ENCODE measurements around the gene MOV10L1.

MOV10L1 gene

DNA sequence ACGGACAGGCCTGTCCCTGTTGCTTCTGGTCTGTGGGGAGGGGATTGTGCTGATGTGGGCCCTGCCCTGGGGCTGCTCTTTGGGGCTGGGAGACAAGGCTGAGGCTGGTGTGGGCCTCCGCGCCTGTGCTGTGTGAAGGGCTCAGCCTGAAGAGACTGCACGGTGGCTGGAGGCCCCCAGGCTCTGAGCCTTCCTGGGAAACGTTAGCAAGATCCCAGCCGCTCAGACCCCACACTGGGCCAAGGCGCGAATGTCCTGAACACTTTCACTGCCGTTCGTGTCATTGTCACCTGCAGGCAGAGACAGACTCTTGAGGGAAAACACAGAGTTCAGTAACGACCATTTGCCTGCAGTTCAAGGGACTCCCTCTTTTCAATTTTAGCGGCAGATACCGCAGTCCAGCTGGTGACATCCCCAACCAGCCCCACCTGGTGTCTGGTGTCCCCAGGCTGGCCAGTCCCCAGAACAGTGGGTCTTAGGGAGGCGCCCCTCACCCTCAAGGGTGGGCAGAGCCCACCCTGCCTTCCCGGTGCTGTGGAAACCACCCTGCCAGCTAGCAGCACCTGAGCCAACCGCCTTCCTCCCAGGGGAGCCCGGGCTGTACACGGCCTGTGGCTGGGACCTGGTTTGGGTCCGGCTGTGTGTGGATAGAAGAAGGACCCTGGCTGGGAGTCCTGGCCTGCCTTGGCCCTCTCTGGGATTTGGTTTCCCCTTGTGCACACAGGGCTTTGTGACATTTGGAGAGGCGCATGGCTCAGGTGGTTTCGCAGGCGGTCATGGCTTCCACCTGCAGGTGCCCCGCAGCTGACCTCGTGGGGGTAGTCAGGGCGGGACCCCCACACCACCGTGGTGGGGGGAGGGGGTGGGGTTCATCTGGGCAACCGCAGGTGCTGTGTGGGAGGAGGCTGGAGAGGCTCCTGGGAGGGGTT is 86.4 kb downstream of the MOV10L1 start:
- DNase-seq (ENCODE audit: low read depth in 2 of 2): no peak

DNA sequence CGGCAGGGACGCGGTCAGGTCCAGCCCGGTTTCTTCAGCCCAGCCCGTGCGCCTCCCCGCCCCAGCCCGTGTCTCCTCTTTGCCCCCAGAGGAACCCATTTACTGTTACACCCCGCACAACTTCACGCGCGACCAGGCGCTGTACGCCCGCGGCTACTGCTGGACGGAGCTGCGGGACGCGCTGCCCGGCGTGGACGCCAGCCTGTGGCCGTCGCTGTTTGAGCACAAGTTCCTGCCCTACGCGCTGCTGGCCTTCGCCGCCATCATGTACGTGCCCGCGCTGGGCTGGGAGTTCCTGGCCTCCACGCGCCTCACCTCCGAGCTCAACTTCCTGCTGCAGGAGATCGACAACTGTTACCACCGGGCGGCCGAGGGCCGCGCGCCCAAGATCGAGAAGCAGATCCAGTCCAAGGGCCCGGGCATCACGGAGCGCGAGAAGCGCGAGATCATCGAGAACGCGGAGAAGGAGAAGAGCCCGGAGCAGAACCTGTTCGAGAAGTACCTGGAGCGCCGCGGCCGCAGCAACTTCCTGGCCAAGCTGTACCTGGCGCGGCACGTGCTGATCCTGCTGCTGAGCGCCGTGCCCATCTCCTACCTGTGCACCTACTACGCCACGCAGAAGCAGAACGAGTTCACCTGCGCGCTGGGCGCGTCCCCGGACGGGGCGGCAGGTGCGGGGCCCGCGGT is 87.2 kb downstream of the MOV10L1 start:
- DNase-seq (ENCODE audit: low read depth in 2 of 2): no peak

DNA sequence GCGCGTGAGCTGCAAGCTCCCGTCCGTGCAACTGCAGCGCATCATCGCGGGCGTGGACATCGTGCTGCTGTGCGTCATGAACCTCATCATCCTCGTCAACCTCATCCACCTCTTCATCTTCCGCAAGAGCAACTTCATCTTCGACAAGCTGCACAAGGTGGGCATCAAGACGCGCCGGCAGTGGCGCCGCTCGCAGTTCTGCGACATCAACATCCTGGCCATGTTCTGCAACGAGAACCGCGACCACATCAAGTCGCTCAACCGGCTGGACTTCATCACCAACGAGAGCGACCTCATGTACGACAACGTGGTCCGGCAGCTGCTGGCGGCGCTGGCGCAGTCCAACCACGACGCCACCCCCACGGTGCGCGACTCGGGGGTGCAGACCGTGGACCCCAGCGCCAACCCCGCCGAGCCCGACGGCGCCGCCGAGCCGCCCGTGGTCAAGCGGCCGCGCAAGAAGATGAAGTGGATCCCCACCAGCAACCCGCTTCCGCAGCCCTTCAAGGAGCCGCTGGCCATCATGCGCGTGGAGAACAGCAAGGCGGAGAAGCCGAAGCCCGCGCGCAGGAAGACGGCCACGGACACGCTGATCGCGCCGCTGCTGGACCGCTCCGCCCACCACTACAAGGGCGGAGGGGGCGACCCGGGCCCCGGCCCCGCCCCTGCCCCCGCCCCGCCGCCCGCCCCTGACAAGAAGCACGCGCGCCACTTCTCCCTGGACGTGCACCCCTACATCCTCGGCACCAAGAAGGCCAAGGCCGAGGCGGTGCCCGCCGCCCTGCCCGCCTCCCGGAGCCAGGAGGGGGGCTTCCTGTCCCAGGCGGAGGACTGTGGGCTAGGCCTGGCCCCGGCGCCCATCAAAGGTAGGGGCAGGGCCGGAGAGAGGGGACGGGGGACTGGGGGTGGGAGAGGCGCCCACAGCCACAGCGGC is 88.0 kb downstream of the MOV10L1 start:
- DNase-seq (ENCODE audit: low read depth in 2 of 2): no peak

DNA sequence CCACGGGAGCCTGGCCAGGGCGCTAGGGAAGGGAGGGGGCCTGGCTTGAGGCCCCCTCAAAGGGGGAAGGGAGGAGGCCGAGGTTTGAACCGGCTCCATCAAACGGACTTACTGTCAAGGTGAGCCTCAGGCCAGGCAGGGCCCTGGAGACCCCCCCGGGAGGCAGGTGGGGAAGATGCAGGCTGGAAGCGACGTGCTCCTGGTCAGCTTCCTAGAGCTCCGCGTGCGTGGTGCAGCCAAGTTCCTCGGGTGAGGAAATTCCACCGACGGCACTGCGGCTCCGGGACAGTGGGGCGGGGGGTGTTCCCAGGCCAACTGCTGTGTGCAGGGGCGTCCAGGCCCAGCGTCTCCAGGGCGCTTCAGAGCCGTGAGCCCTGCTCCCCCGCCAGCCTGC is 88.7 kb downstream of the MOV10L1 start:
- no peak for DNase-seq (ENCODE audit: low read depth in 2 of 2)

DNA sequence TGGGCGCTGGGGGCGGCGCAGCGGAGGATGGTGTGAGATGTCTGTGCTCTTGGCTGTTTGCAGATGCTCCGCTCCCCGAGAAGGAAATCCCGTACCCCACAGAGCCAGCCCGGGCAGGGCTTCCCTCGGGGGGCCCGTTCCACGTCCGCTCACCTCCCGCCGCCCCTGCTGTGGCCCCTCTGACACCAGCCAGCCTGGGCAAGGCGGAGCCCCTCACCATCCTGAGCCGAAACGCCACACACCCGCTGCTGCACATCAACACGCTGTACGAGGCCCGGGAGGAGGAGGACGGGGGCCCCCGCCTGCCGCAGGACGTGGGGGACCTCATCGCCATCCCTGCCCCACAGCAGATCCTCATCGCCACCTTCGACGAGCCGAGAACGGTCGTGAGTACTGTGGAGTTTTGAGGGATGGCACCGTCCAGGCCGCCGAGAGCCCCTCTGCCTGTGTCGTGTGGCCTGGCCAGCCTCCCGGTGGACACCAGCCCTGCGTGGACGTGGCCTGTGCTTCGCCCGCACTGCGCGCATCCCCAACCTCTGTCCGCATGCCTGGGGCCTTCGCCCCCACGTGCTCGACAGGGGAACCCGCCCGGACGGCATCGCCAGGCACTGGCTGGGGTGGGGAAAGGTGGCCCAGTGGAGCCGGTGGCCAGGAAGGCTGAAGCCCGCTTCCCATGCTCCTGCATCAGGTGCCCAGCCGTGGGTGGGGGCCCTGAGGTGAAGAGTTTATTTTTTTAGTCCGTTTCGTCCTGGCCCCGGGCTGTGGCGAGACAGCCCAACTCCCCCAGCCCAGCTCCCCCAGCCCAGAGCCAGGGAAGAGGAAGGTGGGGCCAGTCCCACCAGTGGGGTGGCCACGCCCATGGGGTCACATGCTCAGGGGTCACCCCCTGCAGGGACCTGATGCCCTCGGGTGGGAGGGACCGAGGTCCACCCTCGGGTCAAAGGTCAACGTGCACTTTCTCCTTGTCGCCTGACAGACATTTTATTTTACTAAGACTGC is 89.4 kb downstream of the MOV10L1 start:
- no peak for DNase-seq (ENCODE audit: low read depth in 2 of 2)

DNA sequence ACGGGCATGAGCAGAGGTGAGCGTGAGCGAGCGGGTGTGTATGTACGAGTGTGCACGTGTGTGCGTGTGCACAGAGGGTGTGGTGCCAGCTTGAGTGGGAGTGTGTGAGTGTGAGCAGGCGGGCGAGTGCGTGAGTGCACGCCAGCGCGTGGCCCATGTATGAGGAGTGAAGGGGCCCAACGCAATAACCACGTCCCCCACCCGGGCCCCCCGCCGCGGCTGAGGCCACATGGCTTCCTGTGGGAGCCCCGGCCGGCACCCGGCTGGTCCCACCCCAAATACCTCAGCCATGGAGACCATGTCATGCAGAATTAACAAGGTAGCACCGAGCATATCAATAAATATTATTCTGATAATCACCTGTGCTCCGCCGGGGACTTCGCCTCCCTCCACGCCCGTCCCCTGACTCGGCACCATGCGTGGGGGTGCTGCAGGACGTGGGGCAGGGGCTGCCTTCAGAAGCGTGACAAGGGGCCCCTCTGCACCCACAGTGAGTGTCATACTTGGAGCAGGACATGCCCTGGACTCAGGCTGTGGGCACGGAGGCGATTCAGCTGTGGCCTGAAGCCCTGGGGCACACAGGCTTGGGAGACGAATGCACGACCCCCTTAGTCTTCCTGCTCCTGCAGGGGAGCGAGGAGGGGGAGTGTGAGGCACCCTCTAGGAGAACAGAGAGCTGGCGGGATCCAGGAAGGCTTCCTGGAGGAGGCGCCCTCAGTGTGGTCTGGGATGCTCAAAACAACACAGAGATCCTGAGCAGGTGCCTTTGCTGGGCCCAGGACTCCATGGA is 90.3 kb downstream of the MOV10L1 start:
- no peak for DNase-seq (ENCODE audit: low read depth in 2 of 2)

DNA sequence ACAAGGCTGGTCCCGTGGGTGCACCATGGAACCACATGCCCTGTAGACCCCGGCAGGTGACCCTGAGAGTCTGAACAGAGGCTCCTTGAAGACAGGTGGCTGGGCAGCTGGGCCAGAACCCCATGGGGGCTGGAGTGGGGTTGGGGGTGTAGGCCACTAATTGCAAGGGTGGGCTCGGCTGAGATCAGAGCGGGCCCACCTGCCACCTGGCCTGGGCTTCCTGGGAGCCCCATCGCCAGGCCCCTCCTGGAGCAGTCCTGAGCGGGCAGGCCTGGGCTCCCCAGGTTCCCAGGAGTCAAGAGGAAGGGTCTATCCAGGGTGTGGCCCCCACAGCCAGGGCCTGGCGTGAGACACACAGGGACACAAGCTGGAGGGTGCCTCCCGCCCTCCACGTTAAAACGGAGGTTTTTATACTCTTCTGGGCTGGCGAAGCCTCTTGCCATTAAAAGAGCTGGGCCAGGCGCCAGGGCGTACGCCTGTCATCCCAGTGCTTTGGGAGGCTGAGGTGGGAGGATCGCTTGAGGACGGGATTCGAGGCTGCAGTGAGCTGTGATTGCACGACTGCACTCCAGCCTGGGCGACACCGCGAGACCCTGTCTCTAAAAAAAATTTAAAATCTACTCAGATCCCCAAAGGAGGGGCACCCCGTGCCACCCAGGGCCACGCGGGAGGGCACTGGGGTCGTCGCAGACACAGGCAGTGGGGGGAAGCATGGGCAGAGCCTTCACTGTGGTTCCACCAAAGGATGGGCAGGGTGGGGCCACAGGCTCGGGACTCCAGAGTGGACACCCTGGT is 91.1 kb downstream of the MOV10L1 start:
- no peak for DNase-seq (ENCODE audit: low read depth in 2 of 2)

DNA sequence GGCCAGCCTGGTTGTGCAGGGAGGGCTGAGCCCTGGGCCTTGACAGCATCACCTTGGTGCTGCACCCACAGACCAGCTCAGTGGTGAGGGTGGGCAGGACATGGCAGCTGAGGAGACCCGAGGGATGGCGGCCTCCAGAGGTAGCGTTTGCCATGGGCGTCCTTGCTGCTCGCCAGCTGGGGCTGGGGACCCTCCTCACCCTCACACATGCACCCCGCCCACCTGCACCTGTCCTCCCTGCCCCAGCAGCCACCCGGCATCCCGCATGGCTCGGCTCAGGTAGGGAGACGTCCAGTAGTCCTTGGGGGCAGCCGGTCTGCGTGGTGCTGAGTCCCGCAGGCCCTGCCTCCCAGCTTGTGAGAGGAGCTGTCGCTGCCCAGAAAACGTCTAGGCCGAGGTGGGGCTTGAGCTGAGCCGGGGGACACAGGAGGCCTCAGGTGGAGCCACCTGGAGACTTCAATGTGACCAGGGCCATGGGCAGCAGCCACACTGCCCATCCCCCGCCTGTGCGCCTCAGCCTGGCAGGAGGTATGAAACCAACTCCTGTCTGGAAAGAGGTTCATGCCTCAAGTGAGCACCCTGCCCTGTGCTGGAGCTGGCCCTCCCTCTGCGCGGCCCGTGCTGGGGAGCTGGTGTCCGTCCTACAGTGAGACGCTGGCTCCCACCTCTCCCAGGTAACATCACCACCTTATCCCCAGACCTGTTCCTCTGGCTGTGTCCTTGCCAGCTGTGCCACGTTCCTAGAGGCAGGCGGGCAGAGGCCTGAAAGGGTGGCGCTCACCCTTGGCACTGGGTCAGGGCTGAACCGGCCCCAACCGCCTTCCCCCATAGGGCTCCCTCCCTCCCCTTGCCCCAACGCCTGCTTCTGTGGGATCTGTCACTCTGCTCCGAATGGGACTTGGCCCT is 92.6 kb downstream of the MOV10L1 start:
- DNase-seq (ENCODE audit: low read depth in 2 of 2): no peak

DNA sequence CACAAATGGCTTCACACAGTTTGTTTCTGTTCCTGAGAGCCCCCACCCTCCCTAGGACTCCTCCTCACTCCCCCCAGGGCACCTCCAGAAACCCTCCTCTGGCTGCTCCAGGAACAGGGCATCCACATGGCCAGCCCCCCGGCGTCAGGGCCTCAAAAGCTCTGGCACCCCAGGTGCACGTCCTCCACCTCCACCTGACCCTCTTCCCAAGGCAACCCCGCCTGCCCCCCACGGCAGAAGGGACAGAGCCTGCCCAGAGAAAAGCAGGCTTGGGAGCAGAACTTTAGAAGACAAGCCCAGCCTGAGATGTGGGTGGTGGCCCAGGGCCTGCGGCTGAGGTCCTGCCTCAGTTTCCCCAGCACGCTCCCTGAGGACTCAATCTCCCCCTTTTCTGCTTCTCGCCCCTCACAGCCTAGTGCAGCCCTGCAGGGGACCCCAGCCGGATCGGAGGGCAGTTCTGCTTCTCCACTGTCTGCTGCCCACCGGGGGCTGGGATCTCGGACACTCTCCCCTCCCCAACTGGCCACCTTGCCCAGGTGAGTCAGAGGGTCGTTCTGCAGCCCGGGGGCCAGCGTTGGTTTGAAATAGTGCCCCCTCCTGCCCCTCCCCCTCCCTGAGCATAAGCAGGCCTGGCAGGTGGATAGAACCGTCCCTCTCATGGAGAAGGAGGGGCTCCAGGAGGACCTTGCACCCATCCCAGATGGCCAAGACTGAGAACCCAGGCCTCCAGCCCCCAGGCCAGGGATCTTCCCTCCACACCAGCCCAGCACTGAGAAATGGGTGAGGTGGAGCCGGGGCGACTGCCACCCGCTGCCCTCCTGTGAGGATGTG is 93.5 kb downstream of the MOV10L1 start:
- DNase-seq (ENCODE audit: low read depth in 2 of 2): no peak

DNA sequence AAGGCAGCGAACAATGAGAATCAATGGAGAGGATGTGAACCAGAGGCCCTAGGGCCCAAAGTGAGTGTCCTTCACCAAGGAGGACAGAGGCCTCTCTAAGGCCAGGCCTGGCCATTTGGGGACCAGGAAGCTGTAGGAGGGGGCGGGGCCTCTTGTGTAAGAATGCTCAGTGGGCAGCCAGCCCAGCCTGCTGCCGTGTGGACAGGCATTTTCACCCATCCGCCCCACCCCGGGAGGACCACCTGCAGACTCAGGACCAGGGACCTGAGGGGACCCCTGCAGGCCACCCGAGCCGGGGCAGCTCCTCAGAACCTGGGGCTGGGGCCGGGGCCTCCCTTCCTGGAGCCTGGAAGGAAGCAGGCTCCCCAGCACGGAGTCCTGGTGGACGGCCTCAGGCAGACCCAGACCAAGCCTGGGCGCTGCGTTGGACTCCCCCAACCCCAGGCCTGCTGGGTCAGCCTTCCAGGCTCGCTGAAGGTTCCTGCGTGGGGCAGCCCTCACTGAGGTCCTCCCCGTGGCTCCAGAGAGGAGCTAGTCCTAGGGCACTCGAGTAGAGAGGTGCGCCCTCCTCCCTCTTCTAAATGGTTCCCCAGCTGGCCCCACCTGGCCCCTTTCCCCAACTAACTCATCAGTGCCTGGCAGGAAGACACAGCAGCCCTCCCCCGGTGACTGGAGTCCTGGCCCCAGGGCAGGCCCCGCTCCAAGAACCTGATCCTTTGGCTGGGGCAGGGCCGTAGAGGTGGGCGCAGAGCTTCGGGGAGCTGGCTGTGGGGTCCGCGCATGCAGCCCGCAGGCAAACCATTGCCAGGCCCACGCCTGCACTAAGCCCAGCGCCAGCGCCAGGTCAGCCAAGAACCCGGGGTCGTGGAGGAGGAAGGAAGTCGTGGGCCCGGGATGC is 94.4 kb downstream of the MOV10L1 start:
- DNase-seq (ENCODE audit: low read depth in 2 of 2): no peak

DNA sequence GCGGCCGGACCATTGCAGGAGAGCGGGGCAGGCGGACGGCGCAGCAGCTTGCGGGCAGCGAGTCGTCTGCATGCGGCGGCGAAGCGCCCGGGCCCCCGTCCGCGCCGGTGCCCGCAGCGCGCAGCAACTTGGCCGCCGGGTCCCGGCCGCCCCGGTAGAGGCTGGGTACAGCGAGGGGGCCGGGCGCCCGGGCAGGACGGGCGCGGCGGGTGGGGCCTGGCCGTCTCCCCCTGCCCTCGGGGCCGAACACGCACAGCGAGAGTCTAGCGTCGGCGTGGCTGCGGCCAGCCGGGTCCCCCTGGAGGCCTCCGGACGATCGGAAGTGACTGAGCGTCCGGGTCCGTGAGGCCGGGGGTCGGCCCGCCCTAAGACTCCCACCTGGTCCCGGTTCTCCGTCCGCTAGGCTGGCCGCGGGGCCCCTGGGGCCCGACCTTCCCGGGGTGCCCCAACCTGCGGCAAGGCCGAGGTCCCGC is 95.1 kb downstream of the MOV10L1 start:
- no peak for DNase-seq (ENCODE audit: low read depth in 2 of 2)

DNA sequence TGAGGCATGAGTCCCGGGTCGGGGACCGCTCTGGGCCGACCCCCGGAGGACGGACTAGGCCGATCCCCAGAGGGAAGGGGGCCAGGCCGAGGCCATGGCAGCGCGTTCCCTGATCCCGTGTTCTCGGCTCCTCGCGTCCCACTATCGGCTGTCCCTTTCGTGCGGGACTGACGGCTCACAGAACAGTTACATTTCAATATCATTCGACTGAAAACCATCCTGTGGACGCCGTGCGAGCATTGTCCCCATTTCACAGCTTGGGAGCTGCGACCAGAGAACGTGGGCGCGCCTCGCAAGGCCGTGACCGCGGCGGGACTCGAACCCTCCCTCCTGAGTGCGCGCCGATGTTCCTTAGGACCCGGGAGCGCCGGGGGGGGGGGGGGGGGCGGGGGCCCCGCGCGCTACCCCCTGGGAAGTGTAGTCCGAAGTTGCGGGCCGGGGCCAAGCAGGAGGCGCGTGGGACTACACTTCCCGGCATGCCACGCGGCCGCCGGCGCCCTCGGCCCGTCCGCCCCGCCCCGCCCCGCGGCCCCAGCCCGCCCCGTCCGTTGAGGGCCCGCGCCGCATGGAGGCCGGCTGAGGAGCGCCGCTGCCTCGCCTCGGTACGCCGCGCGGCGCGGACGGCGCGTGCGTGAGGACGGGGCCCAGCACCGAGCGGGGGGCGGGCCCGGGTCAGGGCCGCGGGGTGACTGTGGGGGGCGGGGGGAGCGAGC is 95.7 kb downstream of the MOV10L1 start, which contains the start of gene TRABD:
Gene TRABD, plus strand, starts transcription at position 539 of the 713 bp plus-strand sequence. CDS start 7,148 bp downstream, outside the sequence.
- DNase-seq (ENCODE audit: low read depth in 2 of 2): peak; percentile 67 to 87

DNA sequence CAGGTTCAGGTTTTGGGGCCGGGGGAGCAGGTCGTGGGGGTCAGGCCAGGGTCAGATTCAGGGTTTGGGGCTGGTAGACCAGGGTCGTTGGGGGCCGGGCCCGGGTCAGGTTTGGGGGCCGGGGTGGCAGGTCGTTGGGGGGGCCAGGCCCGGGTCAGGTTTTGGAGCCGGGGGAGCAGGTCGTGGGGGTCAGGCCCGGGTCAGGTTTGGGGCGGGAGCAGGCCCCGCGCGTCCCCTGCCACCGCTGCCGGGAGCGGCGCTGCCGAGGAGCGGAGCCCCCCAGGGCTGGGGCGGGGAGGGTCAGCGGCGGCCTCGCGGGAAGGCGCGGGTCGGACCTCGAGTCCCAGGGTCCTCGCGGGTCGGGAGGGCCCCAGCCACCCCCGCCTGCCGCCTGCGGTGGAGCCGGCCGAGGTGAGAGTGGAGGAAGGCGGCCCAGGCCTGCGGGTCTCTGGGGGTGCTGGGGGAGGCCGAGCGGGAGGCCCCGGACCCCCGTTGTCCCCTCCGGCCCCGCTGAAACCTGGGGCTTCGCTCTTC is 96.4 kb downstream of the MOV10L1 start:
- DNase-seq (ENCODE audit: low read depth in 2 of 2): no peak

DNA sequence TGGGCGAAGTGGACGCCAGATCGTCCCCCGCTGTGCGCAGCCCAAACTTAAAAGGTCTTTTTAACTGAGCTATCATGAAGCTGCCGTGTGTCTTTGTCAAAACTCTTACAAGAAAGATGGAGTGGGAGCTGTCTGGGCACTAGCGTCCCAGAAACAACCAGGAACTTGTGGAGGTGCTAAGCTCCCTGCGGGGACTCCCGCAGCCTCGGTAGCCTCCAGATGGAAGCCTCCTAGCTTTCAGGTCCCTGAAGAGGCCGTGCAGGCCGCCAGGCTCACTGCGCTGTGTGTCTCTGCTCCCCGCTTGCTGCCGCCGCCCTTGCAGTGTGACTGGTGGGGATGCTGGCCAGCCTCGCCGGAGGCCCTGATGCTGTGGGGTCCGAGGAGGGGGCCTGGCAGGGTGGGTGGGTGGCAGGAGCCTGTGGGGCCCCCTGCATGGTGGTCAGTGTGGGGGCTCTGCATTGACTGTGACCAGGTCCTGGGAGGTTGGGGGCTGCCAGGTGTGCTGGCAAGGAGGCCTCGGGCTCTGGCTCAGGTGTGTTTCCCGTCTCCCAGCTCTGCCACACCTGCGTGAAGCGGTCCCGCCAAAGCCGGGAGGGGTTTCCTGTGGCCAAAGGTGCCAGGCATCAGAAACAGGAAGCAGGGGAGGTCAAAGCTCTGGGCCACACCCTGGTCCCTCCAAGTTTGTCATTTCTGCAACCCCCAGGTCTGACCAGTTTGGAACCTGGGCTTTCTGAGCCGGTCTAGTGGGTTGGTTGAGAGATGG is 97.1 kb downstream of the MOV10L1 start:
- DNase-seq (ENCODE audit: low read depth in 2 of 2): no peak

Measured in stimulated activated CD8-positive, alpha-beta memory T cell treated with anti-CD3 and anti-CD28 coated beads, Interleukin-7, amount 100 ng/mL, for 4 hours (primary cell).